Stimulated activated CD4-positive, alpha-beta T cell treated with anti-CD3 and anti-CD28 coated beads, Interleukin-4, amount 100 ng/mL, for 48 hours (primary cell): ENCODE measurements around the gene DENND1C.

Experiments
- DNase-seq, 2 donors: peaks; one replicate each; pipeline ENCODE4 v3.0.0-alpha.2; 2020; ENCODE audit warnings: low read depth in 2 of 2

DENND1C gene

DNA sequence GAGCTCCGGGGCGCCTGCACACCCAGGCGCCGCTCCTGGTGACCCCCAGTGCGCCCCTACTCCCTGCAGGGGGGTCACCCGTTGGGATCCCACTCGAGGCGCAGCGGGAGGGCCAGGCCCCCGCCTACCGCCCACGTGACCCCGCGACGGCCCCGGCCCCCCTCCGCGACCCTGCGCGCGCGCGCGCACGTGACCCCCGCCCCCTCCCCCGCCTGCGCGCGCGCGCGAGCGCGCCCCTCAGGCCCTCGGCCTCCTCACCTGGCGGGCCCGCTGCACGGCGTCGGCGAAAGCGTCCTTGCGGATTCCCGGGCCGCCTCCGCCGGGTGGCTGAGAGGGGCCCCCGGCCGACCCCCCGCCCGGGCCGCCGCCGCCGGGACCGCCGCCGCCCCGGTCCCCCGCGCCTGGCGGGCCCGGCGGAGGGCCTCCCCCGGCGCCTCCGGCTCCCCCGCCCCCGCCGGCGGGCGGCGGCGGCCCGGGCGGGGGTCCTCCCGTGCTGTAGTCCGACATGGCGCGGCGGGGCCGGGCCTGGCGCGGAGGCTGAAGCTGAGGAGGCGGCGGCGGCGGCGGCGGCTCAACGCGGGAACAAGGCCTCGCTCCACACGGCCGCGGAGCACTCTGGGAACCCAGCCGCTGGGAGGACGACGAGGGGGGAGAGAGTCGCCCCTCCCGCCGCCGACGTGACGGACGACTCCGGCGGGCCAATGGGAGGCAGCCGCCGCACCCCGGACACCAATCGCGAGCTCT, 57.2 kb downstream of the DENND1C start, which contains the start of gene KHSRP:
KHSRP (minus strand) TSS at position 617 of the 744 bp plus-strand sequence; CDS start at position 507, 110 bp downstream.
- DNase-seq, result peak in 1 of 2 donors; percentile 16

DNA sequence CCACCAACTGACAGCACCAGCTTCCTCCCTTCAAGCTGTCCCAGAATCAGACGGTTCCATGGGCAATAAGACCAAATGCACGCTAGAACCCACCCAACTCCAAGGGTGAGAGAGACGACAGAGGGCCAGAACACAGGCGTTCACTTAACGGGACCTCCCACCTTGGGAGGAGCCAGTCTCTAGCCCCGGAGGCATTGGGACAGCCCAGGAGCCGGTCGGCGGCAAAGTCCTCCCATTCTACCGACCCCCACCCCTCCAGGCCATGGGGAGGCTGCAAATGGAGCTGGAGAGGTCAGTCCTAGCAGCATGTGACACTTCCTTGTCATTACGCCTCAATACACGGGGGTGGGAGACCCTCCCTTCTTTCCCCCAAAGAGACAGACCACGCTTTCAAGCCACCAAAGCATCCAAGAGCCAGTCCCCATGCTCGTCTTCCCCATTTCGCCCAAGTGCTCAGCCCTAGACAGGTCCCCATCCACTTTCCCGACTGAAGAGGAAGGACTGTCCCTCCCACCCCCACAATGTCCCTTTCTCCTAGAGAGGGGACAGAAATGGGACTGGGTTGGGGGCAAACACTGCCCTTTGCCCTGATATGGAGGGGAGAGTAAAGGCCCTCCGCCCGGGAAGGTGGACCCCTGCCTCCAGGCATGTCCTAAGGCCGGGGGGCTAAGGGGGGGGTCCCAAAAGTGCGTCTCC, 57.9 kb downstream of the DENND1C start:
- DNase-seq, result peak; percentile 39 to 45

DNA sequence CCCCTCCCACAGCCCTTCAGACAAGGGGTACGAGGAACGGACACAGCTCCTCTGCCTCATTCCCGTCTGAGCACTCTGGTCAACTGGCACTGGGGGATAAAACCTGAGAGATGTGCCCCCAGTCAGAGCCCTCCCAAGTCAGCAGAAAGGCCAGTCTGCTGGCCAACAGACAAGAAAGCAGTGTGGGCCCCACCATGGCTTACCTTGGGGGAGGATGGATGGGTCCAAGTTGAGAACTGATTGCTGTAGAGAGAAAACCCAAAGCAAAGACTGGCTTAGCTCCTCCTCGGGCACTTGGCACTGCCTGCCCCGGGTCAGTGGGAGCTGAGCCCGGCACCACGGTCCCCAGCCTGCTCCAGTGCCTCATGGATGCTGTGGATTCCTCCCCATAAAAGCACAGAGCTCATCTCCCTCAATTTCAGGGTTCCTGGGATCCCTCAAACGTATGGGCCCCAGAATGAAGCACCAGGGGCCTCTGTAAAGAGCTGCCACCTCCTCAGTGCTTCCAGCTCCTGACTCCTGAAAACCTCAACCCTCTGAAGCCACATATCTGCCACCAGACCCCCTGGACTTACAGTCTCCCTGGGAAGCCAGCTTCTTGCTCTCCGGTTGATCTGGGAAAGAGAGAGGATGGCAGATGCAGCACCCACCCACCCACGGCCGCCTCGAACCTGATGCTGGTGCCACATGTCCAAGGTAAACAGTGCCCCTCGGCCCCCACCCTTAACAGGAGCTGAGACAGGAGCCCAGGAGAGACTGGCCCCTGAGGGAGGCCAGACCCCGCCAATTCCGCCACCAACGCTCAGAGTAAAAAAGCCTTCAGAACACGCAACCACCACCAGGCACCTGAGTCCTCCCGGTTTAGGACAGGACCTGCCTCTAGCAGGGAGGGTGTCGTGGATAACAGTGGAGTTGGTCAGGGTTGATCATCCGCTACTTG, 60.2 kb downstream of the DENND1C start:
- no peak for DNase-seq

DNA sequence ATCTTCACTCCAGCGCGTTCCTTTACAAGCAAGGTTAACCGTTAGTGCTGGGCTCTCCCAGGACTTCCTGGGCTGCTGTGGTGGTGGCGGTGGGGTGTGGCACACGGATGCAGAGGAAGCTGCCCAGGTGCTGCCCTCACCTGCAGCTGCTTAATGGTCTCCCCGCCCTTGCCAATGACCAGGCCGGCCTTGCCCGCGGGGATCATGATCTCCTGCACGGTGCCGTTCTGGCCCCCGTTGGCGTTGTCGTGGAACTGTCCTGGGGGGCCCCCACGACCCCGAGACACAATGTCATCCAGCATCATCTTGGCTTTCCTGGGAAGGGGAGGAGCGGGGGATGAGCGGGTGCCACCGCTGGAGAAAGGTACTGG, 63.0 kb downstream of the DENND1C start:
- no peak for DNase-seq

DNA sequence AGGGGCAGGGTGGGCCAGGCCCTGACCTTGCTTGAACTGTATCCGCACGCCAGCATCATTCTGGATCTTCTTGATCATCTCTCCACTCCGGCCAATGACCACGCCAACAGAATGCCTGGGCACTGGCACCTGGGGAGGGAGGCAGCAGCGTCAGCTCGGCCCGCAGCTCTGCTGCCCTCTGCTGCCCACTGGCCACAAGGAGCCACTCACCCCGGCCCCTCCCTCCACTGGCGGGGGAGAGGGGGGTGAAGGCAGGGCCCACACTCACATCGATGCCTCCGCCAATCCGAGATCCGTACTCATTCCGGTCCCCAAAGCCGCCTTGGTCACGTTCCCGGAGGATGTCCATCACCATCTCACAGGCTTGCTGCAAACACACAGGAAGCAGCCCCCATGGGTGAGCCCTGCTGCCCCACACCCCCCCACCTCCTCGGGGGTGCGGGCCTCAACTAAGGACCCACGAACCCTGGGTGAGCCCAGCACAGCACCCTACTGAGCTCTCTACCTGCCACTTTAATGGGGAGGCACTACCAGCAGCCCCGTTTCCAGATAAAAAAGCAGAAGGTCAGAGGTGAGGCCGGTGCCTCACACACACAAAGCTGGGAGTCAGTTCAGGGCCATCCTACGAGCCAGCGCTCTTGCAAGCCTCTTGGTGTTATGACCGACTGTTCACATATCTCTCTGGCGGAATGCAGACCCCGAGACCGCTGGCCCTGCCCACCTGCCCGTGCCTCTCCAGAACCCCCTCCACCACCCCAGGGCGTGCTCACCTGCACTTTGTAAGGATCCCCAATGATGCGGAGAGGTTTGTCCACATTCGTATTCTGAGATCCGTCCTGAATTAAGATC, 63.6 kb downstream of the DENND1C start:
- no peak for DNase-seq
